ENCODE results near the gene DUSP8. TPM values are rescaled to one million over a fixed set of nuclear protein-coding genes. Genes with fewer than 3 reads are reported as not detected.

Gene DUSP8
- total RNA-seq, 1 experiment from 2014 or later = 4.4 TPM

- Mint-ChIP-seq H3K9me3 (no peaks in the 10 kb centered on the region), H3K27ac (no peak overlapping the region), H3K4me1 (peaks cover 15 to 37% of the 10 kb centered on the region in 2 experiments), H3K36me3 (ENCODE audit: insufficient read depth in 1 of 3, low read depth in 3 of 3) (peaks cover 0 to 1% (median 0%) of the 10 kb centered on the region in 3 experiments; a peak in 1 of 7 replicates), H3K4me3 (no peak overlapping the region), H3K27me3 (ENCODE audit: low read depth) (peaks cover 21% of the 10 kb centered on the region)
- no peak overlapping the region for H2BK5ac ChIP-seq (ENCODE audit: insufficient read length, low read length)
- H4K91ac ChIP-seq (ENCODE audit: insufficient read length, low read depth, low read length) = no peak overlapping the region
- H3K79me2 ChIP-seq (ENCODE audit: insufficient read depth, low read length) = no peaks in the 10 kb centered on the region
- DNase-seq = peak; percentile 24
- no peak overlapping the region for H3K4ac ChIP-seq (ENCODE audit: low read depth, low read length)
- no peak overlapping the region for H3T11ph ChIP-seq (ENCODE audit: low read length)
- no peaks in the 10 kb centered on the region for H3K79me1 ChIP-seq (ENCODE audit: insufficient read depth, low read depth, low read length, poor library complexity, severe bottlenecking)
- no peak overlapping the region for H3K23ac ChIP-seq (ENCODE audit: insufficient read length, low read depth, low read length)
- no CpG with 5 or more reads among the region's 15 CpGs for WGBS (ENCODE audit: extremely low coverage, insufficient read length, low lambda C conversion rate)
- H2BK15ac ChIP-seq (ENCODE audit: low read depth, low read length) = no peak overlapping the region
- peaks cover 2% of the 10 kb centered on the region; the same call in 1 of the 2 replicates for H3K4me1 ChIP-seq (ENCODE audit: insufficient read depth, low read length)
- TF ChIP-seq CTCF (conservative IDR thresholded peaks at IDR 0.05) = no peak
- no peaks in the 10 kb centered on the region for H4K20me1 ChIP-seq (ENCODE audit: control insufficient read depth, insufficient read depth, insufficient read length)
- no peak overlapping the region for H2BK120ac ChIP-seq (ENCODE audit: low read depth, low read length, poor library complexity, severe bottlenecking)
- no peak overlapping the region for H3K56ac ChIP-seq (ENCODE audit: insufficient read length, low read depth, low read length)
- no peak overlapping the region for H2BK12ac ChIP-seq (ENCODE audit: insufficient read length, low read depth, low read length)
- H3K9ac ChIP-seq (ENCODE audit: extremely low read depth, insufficient read length, low read length) = no peak overlapping the region
- H2AK5ac ChIP-seq (ENCODE audit: insufficient read length, low read length) = no peak overlapping the region
- H3K27me3 ChIP-seq (ENCODE audit: insufficient read depth, low read length) = peaks cover 8% of the 10 kb centered on the region; the same call in 1 of the 2 replicates
- no peak overlapping the region for H3K27ac ChIP-seq (ENCODE audit: insufficient read length, low read depth, low read length)
- H3K18ac ChIP-seq (ENCODE audit: insufficient read length, low read depth, low read length) = no peak overlapping the region
- H2BK20ac ChIP-seq (ENCODE audit: low read depth, low read length, poor library complexity, severe bottlenecking) = no peak overlapping the region
- H4K5ac ChIP-seq (ENCODE audit: insufficient read length, low read depth, low read length) = no peak overlapping the region
- no peaks in the 10 kb centered on the region for H3K23me2 ChIP-seq (ENCODE audit: insufficient read length, low read depth, low read length, poor library complexity, severe bottlenecking)
- H2AFZ ChIP-seq (ENCODE audit: low read length) = no peak overlapping the region
- no peak overlapping the region for H4K8ac ChIP-seq (replicated peaks; ENCODE audit: insufficient read length, low read depth, low read length)
- H3K4me2 ChIP-seq (ENCODE audit: insufficient read depth, insufficient read length, low read length) = no peak overlapping the region
- H3K14ac ChIP-seq (ENCODE audit: insufficient read depth, low read length) = no peak overlapping the region; the same call in 1 of the 2 replicates
- no peaks in the 10 kb centered on the region for H3K9me3 ChIP-seq (ENCODE audit: control insufficient read depth, low read depth, low read length)
Measured at GRCh38 chr11:1560002-1560648, 11.9 kb downstream of the DUSP8 start.
